ENCODE measurements around the gene POLR1A. TPM values are rescaled to one million over a fixed set of nuclear protein-coding genes. Genes with fewer than 3 reads are reported as not detected.

POLR1A gene
- polyA plus RNA-seq, 3 donors = 0.45 to 2.1 (median 1.6) TPM

- H3K36me3 ChIP-seq (replicated peaks in 1 of 2; ENCODE audit: control insufficient read depth in 1 of 2, insufficient read depth in 2 of 2, low read length in 2 of 2) = no peaks in the 10 kb centered on the region
- no peak for TF ChIP-seq CTCF (IDR thresholded peaks at IDR 0.05)
- H3K27ac ChIP-seq (ENCODE audit: low read depth in 1 of 2, low read length in 2 of 2) = no peak overlapping the region
- no peak overlapping the region for H3K9ac ChIP-seq (ENCODE audit: insufficient read depth, low read length, poor library complexity, severe bottlenecking)
- no peak overlapping the region for H3K4me3 ChIP-seq (replicated peaks in 1 of 3; ENCODE audit: low read depth in 2 of 3, low read length in 3 of 3)
- Mint-ChIP-seq H3K4me3 (no peak overlapping the region), H3K4me1 (peaks cover 7% of the 10 kb centered on the region), H3K9me3 (peaks cover 16 to 31% (median 19%) of the 10 kb centered on the region in 7 donors), H3K36me3 (peaks cover 8 to 10% of the 10 kb centered on the region in 2 donors), H3K27ac (no peak overlapping the region), H3K27me3 (ENCODE audit: low read depth in 3 of 3) (peaks cover 0 to 1% (median 1%) of the 10 kb centered on the region in 3 donors)
- no peak overlapping the region for H2AFZ ChIP-seq (ENCODE audit: insufficient read depth, low read depth, low read length, poor library complexity, severe bottlenecking)
- H4K20me1 ChIP-seq (ENCODE audit: insufficient read depth, low read length) = no peaks in the 10 kb centered on the region
- DNase-seq = no peak
- H3K79me2 ChIP-seq (ENCODE audit: insufficient read depth, low read length) = no peaks in the 10 kb centered on the region
- no peaks in the 10 kb centered on the region for H3K27me3 ChIP-seq (ENCODE audit: control insufficient read depth in 2 of 2, insufficient read depth in 2 of 2, low read length in 2 of 2)
- H3K4me1 ChIP-seq (ENCODE audit: control insufficient read depth in 1 of 2, insufficient read depth in 2 of 2, low read length in 2 of 2) = peaks cover under 1 to 3% of the 10 kb centered on the region in 2 donors
- no peak overlapping the region for H3K4me2 ChIP-seq (replicated peaks; ENCODE audit: extremely low read depth, low read length, poor library complexity, severe bottlenecking)
- intact Hi-C loops (cut with micrococcal nuclease) = no loop called here
- H3K9me3 ChIP-seq (replicated peaks in 1 of 2; ENCODE audit: control insufficient read depth in 1 of 2, insufficient read depth in 1 of 2, low read length in 2 of 2) = peaks cover 6 to 25% of the 10 kb centered on the region in 2 donors
Observed at GRCh38 chr2:86010083-86010482, 95.6 kb downstream of the POLR1A start.

GRCh38 chr2:86006524-86006923 lies 99.2 kb downstream of the POLR1A start:
- Mint-ChIP-seq H3K27me3 (ENCODE audit: low read depth in 3 of 3) (peaks cover 0 to 11% (median 0%) of the 10 kb centered on the region in 3 donors), H3K27ac (no peak overlapping the region), H3K4me1 (peaks cover 21% of the 10 kb centered on the region), H3K4me3 (no peak overlapping the region), H3K9me3 (peaks cover 2 to 18% (median 9%) of the 10 kb centered on the region in 7 donors), H3K36me3 (peaks cover 0 to 2% of the 10 kb centered on the region in 2 donors)
- Histone ChIP-seq H3K79me2 (ENCODE audit: insufficient read depth, low read length) (no peaks in the 10 kb centered on the region), H3K4me3 (replicated peaks in 1 of 3; ENCODE audit: low read depth in 2 of 3, low read length in 3 of 3) (no peak overlapping the region), H3K9me3 (replicated peaks in 1 of 2; ENCODE audit: control insufficient read depth in 1 of 2, insufficient read depth in 1 of 2, low read length in 2 of 2) (peaks cover 0 to 11% of the 10 kb centered on the region in 2 donors), H2AFZ (ENCODE audit: insufficient read depth, low read depth, low read length, poor library complexity, severe bottlenecking) (no peak overlapping the region), H3K4me2 (replicated peaks; ENCODE audit: extremely low read depth, low read length, poor library complexity, severe bottlenecking) (no peak overlapping the region), H3K9ac (ENCODE audit: insufficient read depth, low read length, poor library complexity, severe bottlenecking) (no peak overlapping the region), H3K27me3 (ENCODE audit: control insufficient read depth in 2 of 2, insufficient read depth in 2 of 2, low read length in 2 of 2) (no peaks in the 10 kb centered on the region), H3K27ac (ENCODE audit: low read depth in 1 of 2, low read length in 2 of 2) (no peak overlapping the region), H3K4me1 (ENCODE audit: control insufficient read depth in 1 of 2, insufficient read depth in 2 of 2, low read length in 2 of 2) (peaks cover 16 to 21% of the 10 kb centered on the region in 2 donors), H4K20me1 (ENCODE audit: insufficient read depth, low read length) (no peaks in the 10 kb centered on the region), H3K36me3 (replicated peaks in 1 of 2; ENCODE audit: control insufficient read depth in 1 of 2, insufficient read depth in 2 of 2, low read length in 2 of 2) (no peaks in the 10 kb centered on the region)
- DNase-seq = no peak
- no CpG with 5 or more reads among the region's 2 CpGs for WGBS (ENCODE audit: insufficient coverage)
- TF ChIP-seq CTCF (IDR thresholded peaks at IDR 0.05) = no peak
- intact Hi-C loops (cut with micrococcal nuclease) = no loop called here
